HepG2 (cell line): ENCODE data around the gene SLC39A1. TPM values are rescaled to one million over a fixed set of nuclear protein-coding genes. Genes with fewer than 3 reads are reported as not detected.

Source experiments
- ARID2 ChIP-seq: sonication (generic); formaldehyde crosslinking; IDR thresholded peaks from 2 replicates; pipeline ENCODE4 v1.8.1; 2022; ENCODE audit warnings: mild to moderate bottlenecking, missing genetic modification reagents, borderline replicate concordance
- ERF ChIP-seq: IDR thresholded peaks from 2 replicates; pipeline ENCODE4 v1.6.1; 2018; ENCODE audit warnings: missing biosample characterization, missing genetic modification reagents
- KAT8 ChIP-seq: IDR thresholded peaks from 2 replicates; pipeline ENCODE4 v1.6.1; 2016; ENCODE audit warnings: missing genetic modification reagents, missing compliant biosample characterization
- KDM5A ChIP-seq: fragments of 200-600 bp; sonication (generic); IDR thresholded peaks from 2 replicates; pipeline ENCODE4 v1.7.0; 2018; ENCODE audit warnings: antibody characterized with exemption, mild to moderate bottlenecking, low read length, borderline replicate concordance
- NR2F2 ChIP-seq: IDR thresholded peaks from 2 replicates; pipeline ENCODE4 v1.6.1; 2012; ENCODE audit warnings: low read depth, inconsistent platforms, borderline replicate concordance
- SP140L ChIP-seq: sonication (generic); formaldehyde crosslinking; IDR thresholded peaks from 2 replicates; pipeline ENCODE4 v1.4.0; 2020; ENCODE audit warnings: missing genetic modification reagents, borderline replicate concordance
- SP4 ChIP-seq: sonication (generic); formaldehyde crosslinking; IDR thresholded peaks from 2 replicates; pipeline ENCODE4 v1.8.1; 2023; ENCODE audit warnings: mild to moderate bottlenecking, missing genetic modification reagents
- ZBTB40 ChIP-seq, 2 experiments: fragments of 450-650 bp in 1 of 2; sonication (generic) in 1 of 2; formaldehyde crosslinking in 1 of 2; IDR thresholded peaks; 2 replicates each; pipeline versions ENCODE4 v1.6.1 to v1.8.0; 2016 to 2022; ENCODE audit warnings: antibody characterized with exemption in 1 of 2, mild to moderate bottlenecking in 1 of 2, missing genetic modification reagents in 1 of 2
- ZBTB43 ChIP-seq: sonication (generic); formaldehyde crosslinking; conservative IDR thresholded peaks from 2 replicates; pipeline ENCODE4 v1.4.0; 2020; ENCODE audit warnings: missing genetic modification reagents
- ZNF597 ChIP-seq: sonication (generic); formaldehyde crosslinking; IDR thresholded peaks from 2 replicates; pipeline ENCODE4 v1.5.0; 2020; ENCODE audit warnings: missing genetic modification reagents
- ZNF747 ChIP-seq: sonication (generic); formaldehyde crosslinking; IDR thresholded peaks from 2 replicates; pipeline ENCODE4 v1.8.1; 2023; ENCODE audit warnings: missing genetic modification reagents, mild to moderate bottlenecking, borderline replicate concordance
- ZNF773 ChIP-seq: sonication (generic); formaldehyde crosslinking; IDR thresholded peaks from 2 replicates; pipeline ENCODE4 v1.4.0; 2020; ENCODE audit warnings: missing genetic modification reagents, borderline replicate concordance
- ZNF788 ChIP-seq: sonication (generic); formaldehyde crosslinking; IDR thresholded peaks from 2 replicates; pipeline ENCODE4 v1.5.0; 2020; ENCODE audit warnings: mild to moderate bottlenecking, missing genetic modification reagents, borderline replicate concordance
- ZNF790 ChIP-seq: sonication (generic); formaldehyde crosslinking; IDR thresholded peaks from 2 replicates; pipeline ENCODE4 v1.8.0; 2022; ENCODE audit warnings: missing genetic modification reagents, mild to moderate bottlenecking, borderline replicate concordance
- polyA plus RNA-seq, 8 experiments: library from polyadenylated mRNA; depleted of rRNA in 3 of 8; stranded (reverse) in 7 of 8; unstranded in 1 of 8; fragments of >200 nt; fragmentation: Illumina TruSeq in 4 of 8; extraction: Trizol in 4 of 8; gene quantifications; 2 replicates each; pipeline versions ENCODE4 v1.2.1 to v1.2.3, GENCODE V29; 2011 to 2016; ENCODE audit warnings: low read depth in 4 of 8, missing spikeins in 1 of 8, mixed read lengths in 1 of 8; ENCODE audit not compliant: insufficient read depth in 1 of 8
- total RNA-seq, 5 experiments: library from RNA; depleted of rRNA; stranded (reverse); fragments of >200 nt; fragmentation: Illumina TruSeq; extraction: Trizol; gene quantifications; 2 replicates each; pipeline ENCODE4 v1.2.3, GENCODE V29; 2016; ENCODE audit warnings: low read depth in 1 of 5
- TF ChIP-seq, protein P1 (sequence below): IDR thresholded peaks from 2 replicates; pipeline ENCODE4 v1.6.1; 2018; ENCODE audit warnings: missing genetic modification reagents

The SLC39A1 gene
- total and polyA plus RNA-seq, 2 of the 13 experiments (the other 11 are each of a cell fraction or from before 2014, with no cell fraction given) = 71.2 to 78.4 TPM

GRCh38 chr1:153958111-153958960 is 5.0 kb downstream of the SLC39A1 start, which contains the start of gene CRTC2 (continued):
- TF ChIP-seq ZBTB40 (IDR thresholded peaks at IDR 0.05) (0 out of 2 replicates have a peak, but pooled peaks have one; percentile 17), ZBTB40 (CRISPR knock-in tag; IDR thresholded peaks at IDR 0.05) (peak; percentile 57), ARID2 (0 out of 2 replicates have a peak, but pooled peaks have one; percentile 45), KAT8 (CRISPR knock-in tag) (peak; percentile 79; the same call in 1 of the 2 replicates), ZNF597 (CRISPR knock-in tag) (peak; percentile 62; the same call in 1 of the 2 replicates), ZNF790 (peak; percentile 69; the same call in 1 of the 2 replicates), ZNF773 (CRISPR knock-in tag) (peak; percentile 82; the same call in 1 of the 2 replicates), ERF (CRISPR knock-in tag) (peak; percentile 75; the same call in 1 of the 2 replicates), ZNF747 (CRISPR knock-in tag) (no peak), KDM5A (peak; percentile 83), SP4 (peak; percentile 93), NR2F2 (peak; percentile 34; the same call in 1 of the 2 replicates), ZBTB43 (CRISPR knock-in tag) (peak; percentile 43; the same call in 1 of the 2 replicates), SP140L (CRISPR knock-in tag) (no peak), ZNF788 (peak; percentile 83)
- TF ChIP-seq, protein P1, sequence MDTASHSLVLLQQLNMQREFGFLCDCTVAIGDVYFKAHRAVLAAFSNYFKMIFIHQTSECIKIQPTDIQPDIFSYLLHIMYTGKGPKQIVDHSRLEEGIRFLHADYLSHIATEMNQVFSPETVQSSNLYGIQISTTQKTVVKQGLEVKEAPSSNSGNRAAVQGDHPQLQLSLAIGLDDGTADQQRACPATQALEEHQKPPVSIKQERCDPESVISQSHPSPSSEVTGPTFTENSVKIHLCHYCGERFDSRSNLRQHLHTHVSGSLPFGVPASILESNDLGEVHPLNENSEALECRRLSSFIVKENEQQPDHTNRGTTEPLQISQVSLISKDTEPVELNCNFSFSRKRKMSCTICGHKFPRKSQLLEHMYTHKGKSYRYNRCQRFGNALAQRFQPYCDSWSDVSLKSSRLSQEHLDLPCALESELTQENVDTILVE (CRISPR knock-in tag) = peak; percentile 70; the same call in 1 of the 2 replicates
